ENCODE results near the gene ALKBH3. TPM values are rescaled to one million over a fixed set of nuclear protein-coding genes. Genes with fewer than 3 reads are reported as not detected.
A peak's percentile ranks its signal among the peaks of the same experiment; 100 is the strongest.

The ALKBH3 gene
- total RNA-seq, 4 donors from 2014 or later = 24.1 to 47.2 (median 28.0) TPM

DNA sequence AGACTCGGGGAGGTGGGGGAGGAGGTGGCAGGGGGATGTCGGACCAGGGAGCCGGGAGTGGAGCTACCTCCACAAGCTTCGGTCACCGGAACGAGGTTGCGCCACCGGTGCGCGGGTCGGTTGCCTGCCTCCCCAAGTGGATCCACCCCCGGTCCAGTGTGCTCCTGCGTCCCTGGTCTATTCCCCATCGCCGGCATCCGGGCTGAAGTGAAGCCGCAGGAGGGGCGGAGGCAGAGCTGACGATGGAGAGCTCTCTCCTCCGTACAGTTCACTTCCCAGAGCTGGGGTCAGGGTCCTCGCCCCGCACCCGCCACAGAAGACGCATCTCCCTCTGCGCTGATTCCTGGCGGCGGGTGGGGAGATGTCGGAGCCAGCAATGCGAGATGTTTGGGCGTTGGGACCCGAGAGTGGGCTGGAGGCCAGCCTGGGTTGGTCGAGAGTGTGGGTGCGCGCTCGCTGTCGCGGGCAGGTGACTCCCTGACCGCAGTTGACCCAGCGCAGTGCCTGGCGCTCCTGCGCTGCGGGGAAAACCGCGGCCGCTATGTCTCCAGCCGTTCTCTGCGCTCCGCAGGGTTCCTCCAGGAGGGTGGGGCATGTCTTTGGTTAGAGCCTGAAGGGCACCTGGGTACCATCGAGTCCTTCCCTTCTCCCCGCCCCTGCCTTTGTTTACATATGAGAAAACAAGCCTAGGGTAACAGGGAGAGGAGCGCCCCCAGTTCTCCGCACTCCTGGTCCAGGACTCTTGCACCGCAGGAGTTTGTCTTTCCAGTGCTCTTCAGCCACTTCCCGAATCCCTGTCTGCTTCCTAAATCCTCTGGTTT is 63.5 kb downstream of the ALKBH3 start:
- peak overlapping the region; percentile 87 for H3K27ac ChIP-seq
- no peaks in the 10 kb centered on the region for H3K9me3 ChIP-seq
- peaks cover 60% of the 10 kb centered on the region for H3K27me3 ChIP-seq

GRCh38 chr11:43944761-43945311 is 64.2 kb downstream of the ALKBH3 start:
- whole genome bisulfite sequencing = 31% methylated on average over 16 of the region's 16 CpGs
- no peak overlapping the region for H3K27ac ChIP-seq
- H3K27me3 ChIP-seq = peaks cover 60% of the 10 kb centered on the region
- H3K4me1 ChIP-seq = peaks cover 25% of the 10 kb centered on the region
- no peaks in the 10 kb centered on the region for H3K36me3 ChIP-seq
- TF ChIP-seq, protein P1, sequence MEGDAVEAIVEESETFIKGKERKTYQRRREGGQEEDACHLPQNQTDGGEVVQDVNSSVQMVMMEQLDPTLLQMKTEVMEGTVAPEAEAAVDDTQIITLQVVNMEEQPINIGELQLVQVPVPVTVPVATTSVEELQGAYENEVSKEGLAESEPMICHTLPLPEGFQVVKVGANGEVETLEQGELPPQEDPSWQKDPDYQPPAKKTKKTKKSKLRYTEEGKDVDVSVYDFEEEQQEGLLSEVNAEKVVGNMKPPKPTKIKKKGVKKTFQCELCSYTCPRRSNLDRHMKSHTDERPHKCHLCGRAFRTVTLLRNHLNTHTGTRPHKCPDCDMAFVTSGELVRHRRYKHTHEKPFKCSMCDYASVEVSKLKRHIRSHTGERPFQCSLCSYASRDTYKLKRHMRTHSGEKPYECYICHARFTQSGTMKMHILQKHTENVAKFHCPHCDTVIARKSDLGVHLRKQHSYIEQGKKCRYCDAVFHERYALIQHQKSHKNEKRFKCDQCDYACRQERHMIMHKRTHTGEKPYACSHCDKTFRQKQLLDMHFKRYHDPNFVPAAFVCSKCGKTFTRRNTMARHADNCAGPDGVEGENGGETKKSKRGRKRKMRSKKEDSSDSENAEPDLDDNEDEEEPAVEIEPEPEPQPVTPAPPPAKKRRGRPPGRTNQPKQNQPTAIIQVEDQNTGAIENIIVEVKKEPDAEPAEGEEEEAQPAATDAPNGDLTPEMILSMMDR (IDR thresholded peaks at IDR 0.05) = peak; percentile 36 to 54
- no peak for TF ChIP-seq POLR2AphosphoS5 (IDR thresholded peaks at IDR 0.05)
- no peaks in the 10 kb centered on the region for H3K9me3 ChIP-seq
- H3K4me3 ChIP-seq = peak overlapping the region; percentile 72
- peak in 1 of 2 donors; percentile 76 for DNase-seq (ENCODE audit: low spot score in 2 of 2)

More for the DNA sequence above, 63.5 kb downstream of the ALKBH3 start:
- Histone ChIP-seq H3K4me3 (peak overlapping the region; percentile 72), H3K36me3 (no peaks in the 10 kb centered on the region), H3K4me1 (peaks cover 25% of the 10 kb centered on the region)
- WGBS = 2% methylated on average over 29 of the region's 54 CpGs
- no peak for DNase-seq (ENCODE audit: low spot score in 2 of 2)
- TF ChIP-seq EP300 (IDR thresholded peaks at IDR 0.05) (no peak), POLR2AphosphoS5 (IDR thresholded peaks at IDR 0.05) (no peak), POLR2A (IDR thresholded peaks at IDR 0.05) (no peak)
- TF ChIP-seq, protein P1 (IDR thresholded peaks at IDR 0.05) = no peak

- Histone ChIP-seq H3K4me3 (no peak overlapping the region), H3K4me1 (peaks cover 20% of the 10 kb centered on the region), H3K27ac (no peak overlapping the region), H3K36me3 (no peaks in the 10 kb centered on the region), H3K27me3 (peaks cover 53% of the 10 kb centered on the region), H3K9me3 (no peaks in the 10 kb centered on the region)
- TF ChIP-seq POLR2A (IDR thresholded peaks at IDR 0.05) = no peak
- no peak for TF ChIP-seq POLR2AphosphoS5 (IDR thresholded peaks at IDR 0.05)
- TF ChIP-seq, protein P1 (IDR thresholded peaks at IDR 0.05) = no peak
- no peak for TF ChIP-seq EP300 (IDR thresholded peaks at IDR 0.05)
- 41% methylated on average over 7 of the region's 9 CpGs for WGBS
- peak in 1 of 2 donors; percentile 70 for DNase-seq (ENCODE audit: low spot score in 2 of 2)
These were observed 66.4 kb downstream of the ALKBH3 start for GRCh38 chr11:43947003-43947500.

- no peak overlapping the region for H3K27ac ChIP-seq
- H3K4me3 ChIP-seq = no peak overlapping the region
- H3K36me3 ChIP-seq = no peaks in the 10 kb centered on the region
- H3K9me3 ChIP-seq = no peaks in the 10 kb centered on the region
- 65% methylated on average over 1 of the region's 1 CpG for WGBS
- DNase-seq (ENCODE audit: low spot score in 2 of 2) = no peak
- peaks cover 16% of the 10 kb centered on the region for H3K4me1 ChIP-seq
- TF ChIP-seq POLR2AphosphoS5 (IDR thresholded peaks at IDR 0.05) (no peak), POLR2A (IDR thresholded peaks at IDR 0.05) (no peak), EP300 (IDR thresholded peaks at IDR 0.05) (no peak)
- TF ChIP-seq, protein P1 (IDR thresholded peaks at IDR 0.05) = no peak
- H3K27me3 ChIP-seq = peaks cover 48% of the 10 kb centered on the region
These were observed 67.2 kb downstream of the ALKBH3 start for GRCh38 chr11:43947815-43948214.
